GM12878 (cell line): ENCODE data around the gene IFI30. TPM values are rescaled to one million over a fixed set of nuclear protein-coding genes. Genes with fewer than 3 reads are reported as not detected.

ENCODE experiments used
- ATAC-seq: fragments of 200-7000 bp; cut with Tn5 transposase; 3 replicates; pipeline ENCODE4 v1.9.1; 2020; ENCODE audit warnings: mild to moderate bottlenecking, moderate library complexity
- BruUV-seq: library from RNA; stranded (reverse); fragments of 400-500 nt; replicated peaks from 2 replicates; lab custom pipeline; 2021; lab: Mats Ljungman, UMichigan
- CTCF ChIA-PET: fragments of 300-600 bp; sonication (Branson Sonifier 250); formaldehyde crosslinking; extraction: SDS; loops from one replicate; lab custom pipeline; 2021; ENCODE audit warnings: inconsistent platforms; lab: Yijun Ruan, JAX
- POLR2A ChIA-PET: fragments of 350-600 bp; formaldehyde crosslinking; extraction: SDS; loops from one replicate; lab custom pipeline; 2021; ENCODE audit warnings: inconsistent platforms; lab: Charles Lee
- RAD21 ChIA-PET: fragments of 300-600 bp; sonication (Branson Sonifier 250); formaldehyde crosslinking; loops from one replicate; lab custom pipeline; 2023; ENCODE audit warnings: antibody characterized with exemption; ENCODE audit not compliant: unreplicated experiment; lab: Charles Lee
- SMC1A ChIA-PET: fragments of 300-600 bp; sonication (Branson Sonifier 250); formaldehyde crosslinking; loops from one replicate; lab custom pipeline; 2023; ENCODE audit not compliant: unreplicated experiment, uncharacterized antibody; lab: Charles Lee
- DNase-seq: peaks from one replicate; pipeline ENCODE4 v3.0.0-alpha.2; 2011; ENCODE audit warnings: low read depth, low spot score
- FAIRE-seq: peaks from 3 replicates; lab custom pipeline; 2011; peaks lifted over from hg19 to GRCh38; lab: Jason Lieb, UNC
- H2AFZ ChIP-seq: 2 replicates; pipeline ENCODE4 v1.6.0; 2011; ENCODE audit warnings: low read depth, low read length, control low read depth; ENCODE audit not compliant: control insufficient read depth
- H3K27ac ChIP-seq: 2 replicates; pipeline ENCODE4 v1.5.1; 2011; ENCODE audit warnings: control low read depth; ENCODE audit not compliant: control insufficient read depth, insufficient read depth
- H3K27me3 ChIP-seq, 2 experiments: replicated peaks in 1 of 2; 2 replicates each; pipeline versions ENCODE4 v1.6.0 to v1.6.1; 2011; ENCODE audit warnings: low read length in 1 of 2; ENCODE audit not compliant: control insufficient read depth in 2 of 2, insufficient read depth in 2 of 2
- H3K36me3 ChIP-seq, 2 experiments: 2 replicates each; pipeline ENCODE4 v1.5.1; 2011; ENCODE audit warnings: low read length in 1 of 2; ENCODE audit not compliant: control insufficient read depth in 2 of 2, insufficient read depth in 2 of 2
- H3K4me1 ChIP-seq: 2 replicates; pipeline ENCODE4 v1.6.1; 2011; ENCODE audit warnings: mild to moderate bottlenecking, low read length, moderate library complexity, mixed read lengths; ENCODE audit not compliant: control insufficient read depth, insufficient read depth
- H3K4me2 ChIP-seq: 2 replicates; pipeline ENCODE4 v1.6.0; 2011; ENCODE audit warnings: control low read depth; ENCODE audit not compliant: control insufficient read depth, insufficient read depth
- H3K4me3 ChIP-seq: fragments of 200-600 bp; sonication (generic); 2 replicates; pipeline ENCODE4 v1.5.1; 2016
- H3K79me2 ChIP-seq: 2 replicates; pipeline ENCODE4 v1.6.0; 2011; ENCODE audit warnings: low read length; ENCODE audit not compliant: control insufficient read depth, insufficient read depth
- H3K9ac ChIP-seq: 2 replicates; pipeline ENCODE4 v1.8.0; 2011; ENCODE audit warnings: low read length, control low read depth, mixed read lengths; ENCODE audit not compliant: control insufficient read depth, insufficient read depth
- H3K9me3 ChIP-seq: replicated peaks from 3 replicates; pipeline ENCODE4 v1.5.1; 2011; ENCODE audit warnings: mild to moderate bottlenecking, low read length; ENCODE audit not compliant: control insufficient read depth, insufficient read depth
- H4K20me1 ChIP-seq: 2 replicates; pipeline ENCODE4 v1.6.0; 2011; ENCODE audit not compliant: control insufficient read depth, insufficient read depth
- ATF7 ChIP-seq: fragments of 450-650 bp; IDR thresholded peaks from 2 replicates; pipeline ENCODE4 v1.6.1; 2016; ENCODE audit warnings: low read depth, mild to moderate bottlenecking
- BCL3 ChIP-seq: IDR thresholded peaks from 2 replicates; pipeline ENCODE4 v1.6.1; 2011; ENCODE audit warnings: borderline replicate concordance, low read depth, mild to moderate bottlenecking, moderate library complexity, low read length; ENCODE audit not compliant: insufficient read depth, poor library complexity, severe bottlenecking
- CEBPZ ChIP-seq: fragments of 150-350 bp; IDR thresholded peaks from 2 replicates; pipeline ENCODE4 v1.6.1; 2016; ENCODE audit warnings: low read depth, low read length
- CREB1 ChIP-seq: IDR thresholded peaks from 2 replicates; pipeline ENCODE4 v1.6.1; 2012; ENCODE audit warnings: low read depth, mild to moderate bottlenecking, inconsistent platforms
- FOXM1 ChIP-seq: IDR thresholded peaks from 2 replicates; pipeline ENCODE4 v1.6.1; 2012; ENCODE audit warnings: low read depth, mild to moderate bottlenecking, inconsistent platforms, low read length, moderate library complexity
- MEF2B ChIP-seq: fragments of 450-650 bp; IDR thresholded peaks from 2 replicates; pipeline ENCODE4 v1.6.1; 2018; ENCODE audit warnings: mild to moderate bottlenecking, moderate library complexity; ENCODE audit not compliant: partially characterized antibody, poor library complexity, severe bottlenecking
- MTA2 ChIP-seq: fragments of 450-650 bp; IDR thresholded peaks from 2 replicates; pipeline ENCODE4 v1.6.1; 2016; ENCODE audit warnings: low read depth, mild to moderate bottlenecking, moderate library complexity
- PRDM15 ChIP-seq: fragments of 450-650 bp; formaldehyde crosslinking; IDR thresholded peaks from 2 replicates; pipeline ENCODE4 v1.4.0; 2020; ENCODE audit warnings: mild to moderate bottlenecking, moderate library complexity
- SP1 ChIP-seq: IDR thresholded peaks from one replicate; pipeline ENCODE4 v1.6.1; 2011; ENCODE audit warnings: low read depth, low read length
- SPI1 ChIP-seq: IDR thresholded peaks from 2 replicates; pipeline ENCODE4 v1.6.1; 2011; ENCODE audit warnings: low read depth, mild to moderate bottlenecking, low read length, moderate library complexity, borderline replicate concordance; ENCODE audit not compliant: insufficient read depth
- TARDBP ChIP-seq: IDR thresholded peaks from 2 replicates; pipeline ENCODE4 v1.6.1; 2016; ENCODE audit warnings: borderline replicate concordance
- TBL1XR1 ChIP-seq: IDR thresholded peaks from 2 replicates; pipeline ENCODE4 v1.6.1; 2012; ENCODE audit warnings: low read depth, low read length, improper control_type of control experiment
- WGBS: methylation state at CpG from one replicate; pipeline ENCODE4 v1.1.6; 2016; ENCODE audit warnings: low lambda C conversion rate; ENCODE audit not compliant: insufficient replicate concordance, insufficient coverage; ENCODE audit errors: missing lambda C conversion rate; 5-methylcytosine and 5-hydroxymethylcytosine counted together
- in situ Hi-C: fragments of 300-500 bp; cut with MboI; formaldehyde crosslinking; loops from 9 replicates; pipeline ENCODE4 v1.14.3; 2018; ENCODE audit warnings: mixed read lengths
- intact Hi-C: fragments of 100-400 bp; cut with micrococcal nuclease; formaldehyde crosslinking; loops from one replicate; pipeline ENCODE4 v1.14.2; 2022; ENCODE audit not compliant: unreplicated experiment
- polyA plus RNA-seq, 11 experiments: library from polyadenylated mRNA; depleted of rRNA in 4 of 11; unstranded in 6 of 11; stranded (reverse) in 5 of 11; fragments of >200 nt; fragmentation: Nextera tagmentation in 4 of 11; fragmentation: Illumina TruSeq in 1 of 11; extraction: Ambion mirVana in 4 of 11; extraction: Trizol in 1 of 11; gene quantifications; 1 replicate in 1 of 11; 2 replicates in 10 of 11; pipeline versions ENCODE4 v1.2.1 to v1.2.3, GENCODE V29; 2011 to 2016; ENCODE audit warnings: inconsistent platforms in 2 of 11, missing spikeins in 2 of 11, low read depth in 1 of 11
- total RNA-seq, 4 experiments: library from RNA; depleted of rRNA in 3 of 4; stranded (reverse); fragments of >200 nt in 3 of 4; fragmentation: Illumina TruSeq in 1 of 4; extraction: Trizol in 1 of 4; gene quantifications; 2 replicates each; pipeline versions ENCODE4 v1.2.1 to v1.2.3, GENCODE V29; 2013 to 2021

IFI30 gene
- total and polyA plus RNA-seq, 10 of the 15 experiments (the other 5 are each of a cell fraction or from before 2014, with no cell fraction given) = 221 to 1,112 (median 451) TPM

GRCh38 chr19:18145391-18145999 lies 28.1 kb upstream of the IFI30 start (continued):
- no peak for TF ChIP-seq TARDBP
- TF ChIP-seq MTA2 = no peak
- no peak for TF ChIP-seq CEBPZ
- no peak for TF ChIP-seq FOXM1
- no peak for TF ChIP-seq CREB1
- TF ChIP-seq MEF2B = no peak

GRCh38 chr19:18147396-18147795 lies 26.2 kb upstream of the IFI30 start:
- Histone ChIP-seq H3K36me3 (peaks cover 19 to 29% of the 10 kb centered on the region in 2 experiments), H3K27me3 (no peaks in the 10 kb centered on the region), H3K9ac (no peak overlapping the region), H4K20me1 (no peaks in the 10 kb centered on the region), H3K9me3 (no peaks in the 10 kb centered on the region), H3K27ac (no peak overlapping the region), H2AFZ (no peak overlapping the region), H3K4me1 (peaks cover 7% of the 10 kb centered on the region), H3K79me2 (no peaks in the 10 kb centered on the region), H3K4me2 (no peak overlapping the region), H3K4me3 (no peak overlapping the region)
- ChIA-PET CTCF (no interaction called here), SMC1A (no interaction called here), RAD21 (no interaction called here), POLR2A (no interaction called here)
- in situ Hi-C loops (no loop called here), intact Hi-C loops (no loop called here)
- BruUV-seq = no TSS peak
- DNase-seq (no peak), ATAC-seq (no peak), FAIRE-seq (no peak)
- 87% methylated on average over 10 of the region's 13 CpGs for WGBS
- no peak for TF ChIP-seq MEF2B
- no peak for TF ChIP-seq SP1
- no peak for TF ChIP-seq ATF7
- no peak for TF ChIP-seq BCL3
- no peak for TF ChIP-seq PRDM15 (CRISPR knock-in tag)
- TF ChIP-seq TBL1XR1 = no peak
- no peak for TF ChIP-seq SPI1
